Calu3 (cell line): ENCODE measurements around the gene SMIM35. TPM values are rescaled to one million over a fixed set of nuclear protein-coding genes. Genes with fewer than 3 reads are reported as not detected.

ENCODE experiments used
- BruUV-seq: library from RNA; stranded (reverse); fragments of 400-500 nt; replicated peaks from 2 replicates; lab custom pipeline; 2021; lab: Mats Ljungman, UMichigan
- CTCF ChIA-PET: fragments of 300-600 bp; sonication (Branson Sonifier 250); formaldehyde crosslinking; loops from one replicate; lab custom pipeline; 2022; ENCODE audit warnings: antibody characterized with exemption; lab: Charles Lee
- DNase-seq: peaks from one replicate; pipeline ENCODE4 v3.0.0; 2022
- H3K27ac Mint-ChIP-seq: one replicate; pipeline ENCODE4 v1.8.0; 2022; ENCODE audit warnings: mixed read lengths; ENCODE audit not compliant: unreplicated experiment
- H3K27me3 Mint-ChIP-seq: one replicate; pipeline ENCODE4 v1.8.0; 2022; ENCODE audit warnings: mixed read lengths; ENCODE audit not compliant: unreplicated experiment
- H3K36me3 Mint-ChIP-seq: one replicate; pipeline ENCODE4 v1.8.0; 2022; ENCODE audit warnings: mild to moderate bottlenecking, moderate library complexity, mixed read lengths; ENCODE audit not compliant: insufficient read depth, unreplicated experiment
- H3K4me1 Mint-ChIP-seq: one replicate; pipeline ENCODE4 v1.8.0; 2022; ENCODE audit warnings: mild to moderate bottlenecking, low read depth, mixed read lengths; ENCODE audit not compliant: unreplicated experiment
- H3K4me3 Mint-ChIP-seq: one replicate; pipeline ENCODE4 v1.8.0; 2022; ENCODE audit warnings: mild to moderate bottlenecking, low read depth, moderate library complexity, mixed read lengths; ENCODE audit not compliant: unreplicated experiment
- H3K9me3 Mint-ChIP-seq: one replicate; pipeline ENCODE4 v1.8.0; 2022; ENCODE audit warnings: low read depth, mixed read lengths; ENCODE audit not compliant: unreplicated experiment
- intact Hi-C: fragments of 100-400 bp; cut with micrococcal nuclease; formaldehyde crosslinking; loops from one replicate; pipeline ENCODE4 v1.10.0; 2022; ENCODE audit not compliant: unreplicated experiment
- total RNA-seq: library from RNA; stranded (reverse); gene quantifications from 2 replicates; pipeline ENCODE4 v1.2.3, GENCODE V29; 2022
- TF ChIP-seq, protein P1 (sequence below): fragments of 200-600 bp; IDR thresholded peaks from one replicate; pipeline ENCODE4 v1.8.0; 2022; ENCODE audit warnings: antibody characterized with exemption; ENCODE audit not compliant: unreplicated experiment

The SMIM35 gene
- total RNA-seq, 1 experiment from 2014 or later, result not detected

DNA sequence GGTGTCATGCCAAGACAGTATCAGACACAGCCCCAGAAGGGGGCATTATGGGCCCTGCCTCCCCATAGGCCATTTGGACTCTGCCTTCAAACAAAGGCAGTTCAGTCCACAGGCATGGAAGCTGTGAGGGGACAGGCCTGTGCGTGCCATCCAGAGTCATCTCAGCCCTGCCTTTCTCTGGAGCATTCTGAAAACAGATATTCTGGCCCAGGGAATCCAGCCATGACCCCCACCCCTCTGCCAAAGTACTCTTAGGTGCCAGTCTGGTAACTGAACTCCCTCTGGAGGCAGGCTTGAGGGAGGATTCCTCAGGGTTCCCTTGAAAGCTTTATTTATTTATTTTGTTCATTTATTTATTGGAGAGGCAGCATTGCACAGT is 85.9 kb downstream of the SMIM35 start:
- H3K36me3 Mint-ChIP-seq, result no peaks in the 10 kb centered on the region
- no peak overlapping the region for H3K27ac Mint-ChIP-seq
- H3K4me1 Mint-ChIP-seq, result no peaks in the 10 kb centered on the region
- CTCF ChIA-PET, result no interaction called here
- TF ChIP-seq, protein P1, sequence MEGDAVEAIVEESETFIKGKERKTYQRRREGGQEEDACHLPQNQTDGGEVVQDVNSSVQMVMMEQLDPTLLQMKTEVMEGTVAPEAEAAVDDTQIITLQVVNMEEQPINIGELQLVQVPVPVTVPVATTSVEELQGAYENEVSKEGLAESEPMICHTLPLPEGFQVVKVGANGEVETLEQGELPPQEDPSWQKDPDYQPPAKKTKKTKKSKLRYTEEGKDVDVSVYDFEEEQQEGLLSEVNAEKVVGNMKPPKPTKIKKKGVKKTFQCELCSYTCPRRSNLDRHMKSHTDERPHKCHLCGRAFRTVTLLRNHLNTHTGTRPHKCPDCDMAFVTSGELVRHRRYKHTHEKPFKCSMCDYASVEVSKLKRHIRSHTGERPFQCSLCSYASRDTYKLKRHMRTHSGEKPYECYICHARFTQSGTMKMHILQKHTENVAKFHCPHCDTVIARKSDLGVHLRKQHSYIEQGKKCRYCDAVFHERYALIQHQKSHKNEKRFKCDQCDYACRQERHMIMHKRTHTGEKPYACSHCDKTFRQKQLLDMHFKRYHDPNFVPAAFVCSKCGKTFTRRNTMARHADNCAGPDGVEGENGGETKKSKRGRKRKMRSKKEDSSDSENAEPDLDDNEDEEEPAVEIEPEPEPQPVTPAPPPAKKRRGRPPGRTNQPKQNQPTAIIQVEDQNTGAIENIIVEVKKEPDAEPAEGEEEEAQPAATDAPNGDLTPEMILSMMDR, result no peak
- no peak for DNase-seq
- no peaks in the 10 kb centered on the region for H3K9me3 Mint-ChIP-seq
- peaks cover 18% of the 10 kb centered on the region for H3K27me3 Mint-ChIP-seq
- no peak overlapping the region for H3K4me3 Mint-ChIP-seq
- BruUV-seq, result no TSS peak
- intact Hi-C loops, result no loop called here

DNA sequence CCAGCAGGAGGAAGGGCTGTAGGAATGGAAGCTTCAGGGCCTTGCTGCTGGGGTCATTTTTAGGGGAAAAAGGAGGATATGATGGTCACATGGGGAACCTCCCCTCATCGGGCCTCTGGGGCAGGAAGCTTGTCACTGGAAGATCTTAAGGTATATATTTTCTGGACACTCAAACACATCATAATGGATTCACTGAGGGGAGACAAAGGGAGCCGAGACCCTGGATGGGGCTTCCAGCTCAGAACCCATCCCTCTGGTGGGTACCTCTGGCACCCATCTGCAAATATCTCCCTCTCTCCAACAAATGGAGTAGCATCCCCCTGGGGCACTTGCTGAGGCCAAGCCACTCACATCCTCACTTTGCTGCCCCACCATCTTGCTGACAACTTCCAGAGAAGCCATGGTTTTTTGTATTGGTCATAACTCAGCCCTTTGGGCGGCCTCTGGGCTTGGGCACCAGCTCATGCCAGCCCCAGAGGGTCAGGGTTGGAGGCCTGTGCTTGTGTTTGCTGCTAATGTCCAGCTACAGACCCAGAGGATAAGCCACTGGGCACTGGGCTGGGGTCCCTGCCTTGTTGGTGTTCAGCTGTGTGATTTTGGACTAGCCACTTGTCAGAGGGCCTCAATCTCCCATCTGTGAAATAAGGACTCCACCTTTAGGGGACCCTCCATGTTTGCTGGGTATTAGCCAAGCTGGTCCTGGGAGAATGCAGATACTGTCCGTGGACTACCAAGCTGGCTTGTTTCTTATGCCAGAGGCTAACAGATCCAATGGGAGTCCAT is 86.5 kb downstream of the SMIM35 start:
- no peak overlapping the region for H3K27ac Mint-ChIP-seq
- H3K36me3 Mint-ChIP-seq, result no peaks in the 10 kb centered on the region
- H3K4me1 Mint-ChIP-seq, result no peaks in the 10 kb centered on the region
- H3K4me3 Mint-ChIP-seq, result no peak overlapping the region
- no TSS peak for BruUV-seq
- CTCF ChIA-PET, result no interaction called here
- H3K9me3 Mint-ChIP-seq, result no peaks in the 10 kb centered on the region
- intact Hi-C loops, result no loop called here
- TF ChIP-seq, protein P1, result no peak
- no peak for DNase-seq
- peaks cover 13% of the 10 kb centered on the region for H3K27me3 Mint-ChIP-seq

DNA sequence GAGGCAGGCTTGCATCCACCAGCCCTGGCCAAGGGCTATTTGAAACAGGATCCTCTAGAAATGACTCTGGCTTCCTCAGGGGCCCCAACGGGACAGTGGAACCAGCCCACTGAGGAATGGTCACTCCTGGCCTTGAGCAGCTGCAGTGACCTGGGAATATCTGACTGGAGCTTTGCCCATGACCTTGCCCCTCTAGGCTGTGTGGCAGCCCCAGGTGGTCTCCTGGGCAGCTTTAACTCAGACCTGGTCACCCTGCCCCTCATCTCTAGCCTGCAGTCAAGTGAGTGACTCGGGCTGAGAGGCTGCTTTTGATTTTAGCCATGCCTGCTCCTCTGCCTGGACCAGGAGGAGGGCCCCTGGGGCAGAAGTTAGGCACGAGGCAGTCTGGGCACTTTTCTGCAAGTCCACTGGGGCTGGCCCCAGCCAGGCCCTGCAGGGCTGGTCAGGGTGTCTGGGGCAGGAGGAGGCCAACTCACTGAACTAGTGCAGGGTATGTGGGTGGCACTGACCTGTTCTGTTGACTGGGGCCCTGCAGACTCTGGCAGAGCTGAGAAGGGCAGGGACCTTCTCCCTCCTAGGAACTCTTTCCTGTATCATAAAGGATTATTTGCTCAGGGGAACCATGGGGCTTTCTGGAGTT is 87.3 kb downstream of the SMIM35 start:
- peaks cover 5% of the 10 kb centered on the region for H3K27me3 Mint-ChIP-seq
- CTCF ChIA-PET, result no interaction called here
- no peak overlapping the region for H3K27ac Mint-ChIP-seq
- intact Hi-C loops, result no loop called here
- H3K4me1 Mint-ChIP-seq, result no peaks in the 10 kb centered on the region
- no peak for DNase-seq
- no TSS peak for BruUV-seq
- TF ChIP-seq, protein P1, result no peak
- no peaks in the 10 kb centered on the region for H3K9me3 Mint-ChIP-seq
- no peak overlapping the region for H3K4me3 Mint-ChIP-seq
- no peaks in the 10 kb centered on the region for H3K36me3 Mint-ChIP-seq

DNA sequence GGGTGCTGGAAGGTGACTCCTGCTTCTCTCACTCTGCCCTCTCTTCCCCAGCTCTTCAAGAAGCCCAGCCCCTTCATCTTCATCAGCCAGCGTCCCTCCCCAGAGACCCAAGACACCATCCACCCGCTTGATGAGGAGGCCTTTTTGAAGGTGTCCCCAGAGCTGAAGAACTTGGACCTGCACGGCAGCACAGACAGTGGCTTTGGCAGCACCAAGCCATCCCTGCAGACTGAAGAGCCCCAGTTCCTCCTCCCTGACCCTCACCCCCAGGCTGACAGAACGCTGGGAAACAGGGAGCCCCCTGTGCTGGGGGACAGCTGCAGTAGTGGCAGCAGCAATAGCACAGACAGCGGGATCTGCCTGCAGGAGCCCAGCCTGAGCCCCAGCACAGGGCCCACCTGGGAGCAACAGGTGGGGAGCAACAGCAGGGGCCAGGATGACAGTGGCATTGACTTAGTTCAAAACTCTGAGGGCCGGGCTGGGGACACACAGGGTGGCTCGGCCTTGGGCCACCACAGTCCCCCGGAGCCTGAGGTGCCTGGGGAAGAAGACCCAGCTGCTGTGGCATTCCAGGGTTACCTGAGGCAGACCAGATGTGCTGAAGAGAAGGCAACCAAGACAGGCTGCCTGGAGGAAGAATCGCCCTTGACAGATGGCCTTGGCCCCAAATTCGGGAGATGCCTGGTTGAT is 88.0 kb downstream of the SMIM35 start:
- H3K4me3 Mint-ChIP-seq, result no peak overlapping the region
- H3K4me1 Mint-ChIP-seq, result no peaks in the 10 kb centered on the region
- CTCF ChIA-PET, result no interaction called here
- H3K27me3 Mint-ChIP-seq, result no peaks in the 10 kb centered on the region
- no TSS peak for BruUV-seq
- no peak for DNase-seq
- no peaks in the 10 kb centered on the region for H3K9me3 Mint-ChIP-seq
- no peaks in the 10 kb centered on the region for H3K36me3 Mint-ChIP-seq
- no peak overlapping the region for H3K27ac Mint-ChIP-seq
- intact Hi-C loops, result no loop called here
- TF ChIP-seq, protein P1, result no peak
